Activated T-cell treated with anti-CD3 and anti-CD28 coated beads, Interleukin-2, amount 50 U/mL, for 72 hours (primary cell): ENCODE results near the gene PI16. TPM values are rescaled to one million over a fixed set of nuclear protein-coding genes. Genes with fewer than 3 reads are reported as not detected.

Source experiments
- ATAC-seq, 2 donors: fragments of 150-1000 bp; cut with Tn5 transposase; replicated peaks in 1 of 2; 2 replicates each; pipeline ENCODE4 v1.10.0; 2021; ENCODE audit warnings: moderate library complexity in 2 of 2, mild to moderate bottlenecking in 1 of 2
- DNase-seq, 2 donors: peaks; one replicate each; pipeline ENCODE4 v3.0.0; 2021 to 2022; ENCODE audit warnings: mixed read lengths in 1 of 2
- H3K27ac Mint-ChIP-seq: one replicate; pipeline ENCODE4 v1.8.0; 2022; ENCODE audit warnings: mild to moderate bottlenecking, moderate library complexity, mixed read lengths
- H3K27me3 Mint-ChIP-seq: one replicate; pipeline ENCODE4 v1.8.0; 2022; ENCODE audit warnings: low read depth, mixed read lengths
- H3K36me3 Mint-ChIP-seq, 2 donors: one replicate each; pipeline ENCODE4 v1.8.0; 2022; ENCODE audit warnings: mixed read lengths in 2 of 2, mild to moderate bottlenecking in 1 of 2; ENCODE audit not compliant: insufficient read depth in 2 of 2
- H3K4me1 Mint-ChIP-seq: one replicate; pipeline ENCODE4 v1.8.0; 2022; ENCODE audit warnings: low read depth, mixed read lengths
- H3K4me3 Mint-ChIP-seq, 2 donors: one replicate each; pipeline ENCODE4 v1.8.0; 2022; ENCODE audit warnings: mild to moderate bottlenecking in 2 of 2, mixed read lengths in 2 of 2, moderate library complexity in 2 of 2
- H3K9me3 Mint-ChIP-seq, 2 donors: one replicate each; pipeline ENCODE4 v1.8.0; 2022; ENCODE audit warnings: mixed read lengths in 2 of 2
- total RNA-seq, 2 donors: library from RNA; stranded (reverse); gene quantifications; one replicate each; pipeline ENCODE4 v1.2.3, GENCODE V29; 2022

Gene PI16, protein sequence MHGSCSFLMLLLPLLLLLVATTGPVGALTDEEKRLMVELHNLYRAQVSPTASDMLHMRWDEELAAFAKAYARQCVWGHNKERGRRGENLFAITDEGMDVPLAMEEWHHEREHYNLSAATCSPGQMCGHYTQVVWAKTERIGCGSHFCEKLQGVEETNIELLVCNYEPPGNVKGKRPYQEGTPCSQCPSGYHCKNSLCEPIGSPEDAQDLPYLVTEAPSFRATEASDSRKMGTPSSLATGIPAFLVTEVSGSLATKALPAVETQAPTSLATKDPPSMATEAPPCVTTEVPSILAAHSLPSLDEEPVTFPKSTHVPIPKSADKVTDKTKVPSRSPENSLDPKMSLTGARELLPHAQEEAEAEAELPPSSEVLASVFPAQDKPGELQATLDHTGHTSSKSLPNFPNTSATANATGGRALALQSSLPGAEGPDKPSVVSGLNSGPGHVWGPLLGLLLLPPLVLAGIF
- total RNA-seq, result 1 to 10 TPM in 1 of 2 donors, under 1 TPM in 1; 0.14 to 4.2 TPM

- H3K27me3 Mint-ChIP-seq, result peaks cover 4% of the 10 kb centered on the region
- ATAC-seq (peak; percentile 66 to 81), DNase-seq (no peak)
- H3K4me3 Mint-ChIP-seq, result peak within 1 kb of the TSS; percentile 19 to 88
- peaks cover 49% of the 10 kb centered on the region for H3K4me1 Mint-ChIP-seq
- H3K27ac Mint-ChIP-seq, result peak within 1 kb of the TSS; percentile 91
- no peaks in the 10 kb centered on the region for H3K36me3 Mint-ChIP-seq
- no peaks in the 10 kb centered on the region for H3K9me3 Mint-ChIP-seq
Measured at GRCh38 chr6:36954262-36954931, at the start of gene PI16. PI16 (plus strand) TSS chr6:36954738; CDS start chr6:36954761, 23 bp downstream.

- DNase-seq (no peak), ATAC-seq (no peak)
- H3K9me3 Mint-ChIP-seq, result no peaks in the 10 kb centered on the region
- H3K27ac Mint-ChIP-seq, result no peak overlapping the region
- no peaks in the 10 kb centered on the region for H3K27me3 Mint-ChIP-seq
- peaks cover 5% of the 10 kb centered on the region for H3K4me1 Mint-ChIP-seq
- H3K36me3 Mint-ChIP-seq, result peaks cover 13 to 24% of the 10 kb centered on the region in 2 donors
- H3K4me3 Mint-ChIP-seq, result no peak overlapping the region
Measured at GRCh38 chr6:36904851-36905393, 49.6 kb upstream of the PI16 start.

DNA sequence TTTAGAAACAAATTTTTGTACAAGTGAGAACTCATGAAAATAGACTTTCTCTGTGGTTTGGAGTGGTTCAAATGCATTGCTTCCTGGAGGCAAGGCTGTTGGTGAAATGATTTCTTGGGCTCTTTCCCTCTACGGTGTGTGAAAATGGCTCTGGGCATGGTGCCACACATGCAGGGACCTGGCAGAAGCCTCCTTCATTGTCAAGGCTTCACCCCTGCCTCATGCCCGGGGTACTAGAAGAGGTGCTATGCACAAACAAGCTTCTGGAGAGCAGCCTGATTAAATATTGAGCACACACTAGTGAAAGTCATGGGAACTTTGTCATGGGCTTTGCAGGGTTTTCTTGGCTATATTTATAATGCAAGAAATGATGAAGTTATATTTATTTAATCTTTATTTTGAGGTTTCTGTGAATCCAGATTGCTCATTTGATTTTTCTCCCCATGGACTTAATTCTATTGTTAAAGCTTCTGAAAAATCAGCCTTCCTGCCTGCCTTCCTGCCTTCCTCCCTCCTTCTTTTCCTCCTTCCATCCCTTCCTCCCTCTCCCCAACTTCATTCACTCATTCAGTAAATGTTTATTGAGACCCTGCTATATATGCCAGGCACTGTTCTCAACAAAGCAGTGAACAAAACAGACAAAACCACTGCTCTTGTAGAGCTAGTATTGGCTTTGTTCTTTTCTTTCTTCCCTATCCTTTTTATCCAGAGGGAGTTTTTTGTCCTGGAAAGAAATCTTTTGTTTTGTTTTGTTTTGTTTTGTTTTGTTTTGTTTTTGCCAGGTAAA is 47.8 kb upstream of the PI16 start:
- no peaks in the 10 kb centered on the region for H3K27me3 Mint-ChIP-seq
- no peak overlapping the region for H3K4me3 Mint-ChIP-seq
- peaks cover 13 to 22% of the 10 kb centered on the region in 2 donors for H3K36me3 Mint-ChIP-seq
- H3K4me1 Mint-ChIP-seq, result peaks cover 8% of the 10 kb centered on the region
- H3K27ac Mint-ChIP-seq, result no peak overlapping the region
- H3K9me3 Mint-ChIP-seq, result no peaks in the 10 kb centered on the region
- ATAC-seq, result no peak
- no peak for DNase-seq

GRCh38 chr6:36907781-36908180 is 46.8 kb upstream of the PI16 start:
- Mint-ChIP-seq H3K4me1 (peaks cover 19% of the 10 kb centered on the region), H3K4me3 (no peak overlapping the region), H3K36me3 (peaks cover 13 to 19% of the 10 kb centered on the region in 2 donors), H3K27me3 (no peaks in the 10 kb centered on the region), H3K27ac (no peak overlapping the region), H3K9me3 (no peaks in the 10 kb centered on the region)
- ATAC-seq (no peak), DNase-seq (no peak)

DNA sequence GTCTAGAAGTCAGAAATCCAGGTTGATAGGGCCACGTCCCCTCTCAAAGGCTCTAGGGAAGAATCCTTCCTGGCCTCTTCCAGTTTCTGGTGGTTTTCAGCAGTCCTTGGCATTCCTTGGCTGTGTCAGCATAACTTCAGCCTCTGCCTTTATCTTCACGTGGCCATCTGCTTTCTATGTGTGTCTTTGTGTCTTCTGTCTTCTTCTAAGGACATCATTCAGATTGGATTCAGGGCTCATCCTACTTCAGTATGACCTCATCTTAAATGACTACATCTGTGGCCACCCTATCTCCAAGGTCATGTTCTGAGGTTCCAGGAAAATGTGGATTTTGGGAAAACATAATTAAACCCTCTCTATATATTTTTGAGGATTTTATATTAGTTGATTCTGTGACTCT is 45.8 kb upstream of the PI16 start:
- peak overlapping the region; percentile 7 for H3K27ac Mint-ChIP-seq
- peaks cover 10 to 19% of the 10 kb centered on the region in 2 donors for H3K36me3 Mint-ChIP-seq
- H3K9me3 Mint-ChIP-seq, result no peaks in the 10 kb centered on the region
- H3K27me3 Mint-ChIP-seq, result no peaks in the 10 kb centered on the region
- ATAC-seq (no peak), DNase-seq (no peak)
- H3K4me1 Mint-ChIP-seq, result peaks cover 28% of the 10 kb centered on the region
- H3K4me3 Mint-ChIP-seq, result no peak overlapping the region

- Mint-ChIP-seq H3K4me1 (peaks cover 56% of the 10 kb centered on the region), H3K4me3 (peak overlapping the region; percentile 80 to 83), H3K27me3 (no peaks in the 10 kb centered on the region), H3K9me3 (no peaks in the 10 kb centered on the region), H3K36me3 (peaks cover 15 to 18% of the 10 kb centered on the region in 2 donors), H3K27ac (peak overlapping the region; percentile 98)
- ATAC-seq (peak; percentile 35 to 41), DNase-seq (peak; percentile 32 to 37)
Measured at GRCh38 chr6:36912030-36912454, 42.5 kb upstream of the PI16 start.

DNA sequence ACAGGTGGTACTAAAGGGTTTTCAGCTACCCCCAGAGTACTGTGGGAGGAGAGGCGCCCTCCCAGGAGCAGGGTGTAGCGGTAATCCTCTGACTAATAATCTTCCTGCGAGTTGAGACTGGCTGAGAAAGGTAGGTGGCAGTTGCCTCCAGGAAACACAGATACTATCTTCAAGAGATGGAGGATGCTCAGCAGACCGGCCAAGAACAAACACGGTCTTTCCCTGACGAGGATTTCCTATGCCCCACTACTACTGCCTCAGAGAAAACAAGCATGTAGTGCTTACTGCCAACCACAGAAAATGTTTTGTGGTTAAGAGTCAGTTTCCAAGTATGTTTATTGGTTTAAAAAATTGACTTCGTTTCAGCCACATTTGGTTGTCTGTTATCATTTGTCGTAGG is 42.0 kb upstream of the PI16 start:
- Mint-ChIP-seq H3K36me3 (peaks cover 15 to 18% of the 10 kb centered on the region in 2 donors), H3K9me3 (no peaks in the 10 kb centered on the region), H3K27me3 (no peaks in the 10 kb centered on the region), H3K27ac (peak overlapping the region; percentile 98), H3K4me3 (peak overlapping the region; percentile 80 to 83), H3K4me1 (peaks cover 56% of the 10 kb centered on the region)
- DNase-seq (peak; percentile 70 to 83), ATAC-seq (peak; percentile 92 to 96)

- H3K36me3 Mint-ChIP-seq, result peaks cover 15 to 18% of the 10 kb centered on the region in 2 donors
- peak in 1 of 2 donors; percentile 2 for ATAC-seq
- peaks cover 56% of the 10 kb centered on the region for H3K4me1 Mint-ChIP-seq
- no peak for DNase-seq
- peak overlapping the region; percentile 80 to 83 for H3K4me3 Mint-ChIP-seq
- no peaks in the 10 kb centered on the region for H3K9me3 Mint-ChIP-seq
- H3K27ac Mint-ChIP-seq, result peak overlapping the region; percentile 98
- no peaks in the 10 kb centered on the region for H3K27me3 Mint-ChIP-seq
Measured at GRCh38 chr6:36913082-36913481, 41.5 kb upstream of the PI16 start.

DNA sequence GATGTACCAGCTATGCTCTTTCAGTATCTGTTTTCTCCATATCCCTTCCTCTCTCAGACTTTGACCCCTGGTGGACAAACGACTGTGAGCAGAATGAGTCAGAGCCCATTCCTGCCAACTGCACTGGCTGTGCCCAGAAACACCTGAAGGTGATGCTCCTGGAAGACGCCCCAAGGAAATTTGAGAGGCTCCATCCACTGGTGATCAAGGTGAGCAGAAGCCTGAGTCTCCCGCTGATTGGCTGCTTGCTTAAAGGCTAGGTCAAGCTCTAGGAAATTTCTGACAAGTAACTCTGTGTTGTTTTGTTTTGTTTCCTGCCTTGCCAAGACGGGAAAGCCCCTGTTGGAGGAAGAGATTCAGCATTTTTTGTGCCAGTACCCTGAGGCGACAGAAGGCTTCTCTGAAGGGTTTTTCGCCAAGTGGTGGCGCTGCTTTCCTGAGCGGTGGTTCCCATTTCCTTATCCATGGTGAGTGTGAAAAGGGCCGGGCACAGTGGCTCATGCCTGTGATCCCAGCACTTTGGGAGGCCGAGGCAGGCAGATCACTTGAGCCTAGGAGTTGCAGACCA is 40.2 kb upstream of the PI16 start:
- Mint-ChIP-seq H3K4me3 (peak overlapping the region; percentile 72 to 80), H3K27me3 (no peaks in the 10 kb centered on the region), H3K36me3 (peaks cover 15% of the 10 kb centered on the region in 2 donors), H3K4me1 (peaks cover 51% of the 10 kb centered on the region), H3K9me3 (no peaks in the 10 kb centered on the region), H3K27ac (peak overlapping the region; percentile 40)
- DNase-seq, result peak; percentile 18 to 33
- ATAC-seq, result no peak

- H3K9me3 Mint-ChIP-seq, result no peaks in the 10 kb centered on the region
- peaks cover 15 to 16% of the 10 kb centered on the region in 2 donors for H3K36me3 Mint-ChIP-seq
- DNase-seq (no peak), ATAC-seq (no peak)
- H3K27me3 Mint-ChIP-seq, result no peaks in the 10 kb centered on the region
- H3K4me1 Mint-ChIP-seq, result peaks cover 51% of the 10 kb centered on the region
- no peak overlapping the region for H3K27ac Mint-ChIP-seq
- H3K4me3 Mint-ChIP-seq, result peak overlapping the region in 1 of 2 donors; percentile 78
Measured at GRCh38 chr6:36915599-36915998, 38.9 kb upstream of the PI16 start.

GRCh38 chr6:36916126-36916525 is 38.4 kb upstream of the PI16 start:
- no peak for ATAC-seq
- Mint-ChIP-seq H3K36me3 (peaks cover 17 to 20% of the 10 kb centered on the region in 2 donors), H3K27ac (no peak overlapping the region), H3K4me1 (peaks cover 51% of the 10 kb centered on the region), H3K4me3 (peak overlapping the region in 1 of 2 donors; percentile 78), H3K9me3 (no peaks in the 10 kb centered on the region), H3K27me3 (no peaks in the 10 kb centered on the region)
- peak in 1 of 2 donors; percentile 13 for DNase-seq

DNA sequence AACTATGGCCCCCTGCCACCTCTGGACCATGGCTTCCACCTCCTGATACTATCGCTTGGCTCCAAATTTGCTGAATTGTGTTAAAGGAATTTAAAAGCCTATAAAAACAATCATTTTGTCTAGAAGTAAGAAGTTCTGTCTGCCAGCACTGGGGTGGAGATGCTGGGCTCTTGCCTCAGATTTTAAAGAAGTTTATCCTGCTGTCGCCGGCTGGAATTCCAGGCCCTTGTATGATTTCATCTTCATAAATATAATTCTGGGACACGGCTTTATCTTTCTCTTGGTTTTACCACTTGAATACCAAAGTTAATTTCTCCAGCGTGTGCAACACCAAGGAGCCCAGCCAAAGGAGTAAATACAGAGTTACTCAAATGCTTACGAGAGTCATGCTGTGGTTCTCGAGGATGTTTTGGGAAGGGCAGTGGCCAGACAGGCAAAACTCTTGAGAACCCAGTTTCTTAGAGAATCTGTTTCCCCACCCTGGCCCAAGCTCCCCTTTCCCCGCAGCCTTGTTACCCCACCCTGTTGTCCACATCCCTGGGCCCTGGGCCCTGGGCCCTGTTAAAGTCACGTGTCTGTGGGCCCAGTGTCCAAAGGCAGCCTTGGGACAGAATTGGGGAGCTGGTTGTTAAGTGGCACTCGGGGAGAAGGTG is 36.9 kb upstream of the PI16 start:
- no peaks in the 10 kb centered on the region for H3K27me3 Mint-ChIP-seq
- H3K36me3 Mint-ChIP-seq, result peaks cover 14 to 20% of the 10 kb centered on the region in 2 donors
- H3K4me1 Mint-ChIP-seq, result peaks cover 38% of the 10 kb centered on the region
- H3K4me3 Mint-ChIP-seq, result no peak overlapping the region
- ATAC-seq, result no peak
- no peak overlapping the region for H3K27ac Mint-ChIP-seq
- no peaks in the 10 kb centered on the region for H3K9me3 Mint-ChIP-seq
- DNase-seq, result no peak
